HG03025 (cell line): Measurements from ENCODE around the gene UTS2R.
"Not testable (repeated sequence)": the region's sequence is repeated elsewhere in the genome, so short reads cannot be mapped to it uniquely, and the experiment has no call there.

ENCODE experiments used
- ATAC-seq: cut with Tn5 transposase; IDR thresholded peaks from one replicate; pipeline ENCODE4 v1.9.1; 2021; ENCODE audit warnings: mild to moderate bottlenecking, moderate library complexity; ENCODE audit not compliant: unreplicated experiment, low FRiP score

UTS2R gene

GRCh38 chr17:82403662-82404660 lies 32.4 kb downstream of the UTS2R start:
- ATAC-seq: no peak

DNA sequence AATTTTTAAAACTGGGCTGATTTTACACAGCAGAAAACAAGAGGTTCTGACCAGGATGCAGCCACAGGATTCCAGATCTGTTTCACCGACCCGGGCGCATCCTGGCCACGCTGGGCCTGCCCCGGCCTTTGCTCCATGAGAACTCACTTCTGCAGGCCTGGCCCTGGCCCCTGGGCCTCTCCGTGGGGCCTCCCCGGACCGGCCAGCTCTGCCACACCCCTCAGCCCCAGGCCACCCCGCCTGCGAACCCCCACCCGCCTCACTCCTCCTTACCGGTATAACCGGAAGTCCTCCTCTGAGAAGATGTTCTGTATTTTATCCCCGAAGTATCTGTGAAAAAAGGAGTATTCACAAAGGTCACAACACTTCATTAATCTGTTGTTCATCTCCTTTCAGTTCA lies 33.5 kb downstream of the UTS2R start:
- ATAC-seq: no peak

GRCh38 chr17:82406131-82406671 lies 34.6 kb downstream of the UTS2R start:
- no peak for ATAC-seq

DNA sequence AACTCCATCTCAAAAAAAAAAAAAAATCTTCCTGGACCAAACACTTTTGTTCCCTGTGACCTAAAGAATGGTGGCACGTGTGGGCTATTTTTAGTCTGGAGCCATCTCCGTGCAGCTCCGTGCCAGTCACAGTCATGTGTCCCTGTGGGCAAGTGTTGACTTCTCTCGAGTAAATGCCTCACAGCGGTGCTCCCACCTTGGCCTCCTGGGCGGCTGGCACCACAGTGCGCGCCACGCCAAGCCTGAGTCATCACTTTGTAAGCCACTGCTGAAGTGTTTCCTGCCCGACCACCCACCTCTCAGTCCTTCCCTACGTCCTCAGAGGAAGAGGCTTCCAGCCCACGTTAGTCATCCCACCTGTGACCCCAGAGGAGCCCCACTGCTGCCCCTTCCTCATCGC lies 35.7 kb downstream of the UTS2R start:
- no peak for ATAC-seq

GRCh38 chr17:82408288-82408937 lies 36.8 kb downstream of the UTS2R start:
- no peak for ATAC-seq

GRCh38 chr17:82408938-82409318 lies 37.4 kb downstream of the UTS2R start:
- no peak for ATAC-seq

GRCh38 chr17:82410014-82410716 lies 38.6 kb downstream of the UTS2R start:
- ATAC-seq: no peak

GRCh38 chr17:82411396-82412053 lies 40.0 kb downstream of the UTS2R start:
- no peak for ATAC-seq

- ATAC-seq: not testable (repeated sequence)
Measured at GRCh38 chr17:82412081-82412480, 40.5 kb downstream of the UTS2R start.

- ATAC-seq: no peak
Measured at GRCh38 chr17:82412535-82413520, 41.3 kb downstream of the UTS2R start.

- ATAC-seq: no peak
Measured at GRCh38 chr17:82414548-82415281, 43.1 kb downstream of the UTS2R start.

GRCh38 chr17:82415336-82415735 lies 43.8 kb downstream of the UTS2R start:
- no peak for ATAC-seq

DNA sequence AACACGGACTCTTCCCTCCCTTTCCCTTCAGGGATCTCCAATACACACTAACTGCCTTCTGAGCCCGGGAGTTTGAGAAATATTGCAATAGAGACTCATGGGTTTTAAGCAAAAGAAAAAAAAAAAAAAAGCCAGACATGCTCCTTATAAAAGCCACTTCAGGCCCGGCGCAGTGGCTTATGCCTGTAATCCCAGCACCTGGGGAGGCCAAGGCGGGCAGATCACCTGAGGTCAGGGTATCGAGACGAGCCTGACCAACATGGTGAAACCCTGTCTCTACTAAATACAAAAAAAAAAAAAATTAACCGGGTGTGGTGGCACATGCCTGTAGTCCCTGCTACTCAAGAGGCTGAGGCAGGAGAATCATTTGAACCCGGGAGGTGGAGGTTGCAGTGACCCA lies 44.2 kb downstream of the UTS2R start:
- no peak for ATAC-seq

- no peak for ATAC-seq
Measured at GRCh38 chr17:82416264-82416663, 44.7 kb downstream of the UTS2R start.

DNA sequence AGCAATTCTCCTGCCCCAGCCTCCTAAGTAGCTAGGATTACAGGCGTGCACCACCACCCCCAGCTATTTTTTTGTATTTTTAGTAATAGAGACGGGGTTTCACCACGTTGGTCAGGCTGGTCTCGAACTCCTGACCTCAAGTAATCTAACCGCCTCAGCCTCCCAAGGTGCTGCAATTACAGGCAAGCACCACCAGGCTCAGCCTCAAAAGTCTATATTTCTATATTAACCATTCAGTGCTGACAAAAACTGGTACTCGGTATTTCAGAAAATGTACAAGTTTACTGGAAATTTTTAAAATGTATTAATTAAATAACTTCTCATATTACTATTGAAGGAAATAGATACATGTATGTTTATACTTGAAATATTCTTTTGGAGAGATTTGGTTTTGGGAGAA lies 45.2 kb downstream of the UTS2R start:
- ATAC-seq: no peak

DNA sequence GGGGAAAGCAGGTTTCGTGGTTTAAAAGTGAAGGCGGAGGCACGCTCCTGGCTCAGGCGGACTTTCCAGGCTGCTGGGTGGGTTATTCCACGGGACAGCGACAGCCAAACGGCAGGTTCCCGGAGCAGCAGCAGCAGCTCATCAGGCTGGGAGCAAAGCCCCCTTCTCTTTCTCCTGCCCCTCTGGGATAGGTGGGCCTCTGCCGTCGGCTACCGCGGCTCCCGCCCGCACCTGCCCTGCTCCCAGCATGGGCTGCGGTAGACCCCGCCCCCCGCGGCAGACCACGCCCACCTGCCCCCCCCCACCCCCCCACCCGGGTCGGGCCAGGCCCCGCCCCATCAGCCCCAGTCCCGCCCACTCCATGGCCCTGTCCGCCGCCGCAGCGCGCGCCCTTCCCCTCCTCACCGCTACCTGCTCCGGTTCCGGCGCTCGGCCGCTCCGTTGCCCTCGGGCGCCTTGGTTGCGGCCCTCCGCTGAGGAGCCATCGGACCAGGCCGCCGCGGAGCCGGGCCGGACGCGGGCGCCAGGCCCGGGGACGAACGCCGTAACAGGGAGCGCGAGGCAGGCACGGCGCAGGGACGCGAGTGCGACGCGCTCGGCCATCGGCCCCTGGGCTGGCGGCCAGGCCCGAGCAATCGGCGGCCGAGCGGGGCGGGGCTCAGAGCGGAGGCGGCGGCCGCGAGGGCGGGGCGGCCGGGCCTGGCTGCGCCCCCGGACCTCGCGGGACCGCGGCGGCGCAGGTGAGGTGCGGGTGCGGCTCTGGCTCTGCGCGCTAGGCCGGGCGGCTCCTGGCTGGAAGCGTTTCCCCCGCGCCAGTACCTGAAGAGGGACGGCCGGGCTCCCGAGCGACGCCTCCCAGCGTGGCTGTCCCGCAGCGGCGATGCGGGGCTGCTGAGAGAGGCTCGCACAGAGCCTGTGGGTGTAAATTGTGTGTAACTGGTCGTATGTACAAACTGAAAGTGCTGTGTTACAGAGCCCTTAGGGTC lies 46.7 kb downstream of the UTS2R start, which contains the start of the genes HEXD and OGFOD3:
HEXD (plus strand) TSS at position 347 of the 986 bp plus-strand sequence. CDS start 1,453 bp downstream, outside the sequence.
OGFOD3 (minus strand) TSS at position 586 of the 986 bp plus-strand sequence; CDS start at position 485, 101 bp downstream.
- peak; percentile 78 for ATAC-seq

DNA sequence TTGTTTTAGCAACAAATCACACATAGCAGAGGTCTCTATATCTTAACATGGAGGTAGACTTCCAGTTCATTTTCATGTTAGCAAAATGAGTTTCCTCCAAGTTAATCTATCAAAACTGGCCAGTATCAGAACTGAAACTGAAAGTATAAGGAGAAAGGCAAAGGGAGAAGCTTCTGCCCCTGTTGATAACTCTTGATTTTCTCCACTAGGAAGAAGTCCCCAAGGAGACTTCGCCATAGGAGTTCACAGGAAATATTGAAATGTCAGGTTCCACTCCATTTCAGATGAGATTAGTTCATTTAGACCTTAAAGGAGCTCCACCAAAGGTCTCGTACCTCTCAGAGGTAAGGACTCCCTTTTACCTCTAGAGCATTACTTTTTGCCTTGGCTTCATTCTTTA lies 48.0 kb downstream of the UTS2R start:
- no peak for ATAC-seq
